GM12801 (cell line): ENCODE results near the gene S100A10.

Experiments
- CTCF ChIP-seq: IDR thresholded peaks from one replicate; pipeline ENCODE4 v1.5.1; 2011; ENCODE audit warnings: control low read depth; ENCODE audit not compliant: insufficient read length; ENCODE audit errors: extremely low read depth

S100A10 gene

GRCh38 chr1:151991663-151992302 lies 1.9 kb downstream of the S100A10 start:
- TF ChIP-seq CTCF, result no peak

GRCh38 chr1:151990856-151991198 lies 2.8 kb downstream of the S100A10 start:
- TF ChIP-seq CTCF, result no peak

- TF ChIP-seq CTCF, result no peak
Observed at GRCh38 chr1:151990058-151990855, 3.4 kb downstream of the S100A10 start.

GRCh38 chr1:151989211-151989862 lies 4.3 kb downstream of the S100A10 start:
- TF ChIP-seq CTCF, result no peak

GRCh38 chr1:151988405-151988923 lies 5.2 kb downstream of the S100A10 start:
- no peak for TF ChIP-seq CTCF

- no peak for TF ChIP-seq CTCF
Observed at GRCh38 chr1:151986501-151987190, 7.0 kb downstream of the S100A10 start.

GRCh38 chr1:151985768-151986167 lies 7.9 kb downstream of the S100A10 start:
- no peak for TF ChIP-seq CTCF
